K562 (cell line): Measurements from ENCODE around the gene ALCAM. TPM values are rescaled to one million over a fixed set of nuclear protein-coding genes. Genes with fewer than 3 reads are reported as not detected.

Experiments used
- ATAC-seq: fragments of 200-7000 bp; cut with Tn5 transposase; 3 replicates; pipeline ENCODE4 v1.9.1; 2020; ENCODE audit warnings: moderate library complexity
- BruUV-seq: library from RNA; stranded (reverse); fragments of 400-500 nt; replicated peaks from 2 replicates; lab custom pipeline; 2021; lab: Mats Ljungman, UMichigan
- CTCF ChIA-PET: fragments of 300-600 bp; formaldehyde crosslinking; extraction: SDS; loops from one replicate; lab custom pipeline; 2021; ENCODE audit warnings: low intra/inter-chr PET ratio; lab: Yijun Ruan, JAX
- POLR2A ChIA-PET: fragments of 300-600, 350-650 bp; sonication (Branson Sonifier 250); formaldehyde crosslinking; extraction: SDS; loops from one replicate; lab custom pipeline; 2021; ENCODE audit warnings: antibody characterized with exemption, inconsistent platforms; lab: Yijun Ruan, JAX
- DNase-seq, 4 experiments: peaks; one replicate each; pipeline versions ENCODE4 v3.0.0 to v3.0.0-alpha.2; 2011 to 2018; ENCODE audit warnings: low spot score in 3 of 4, mixed read lengths in 3 of 4; ENCODE audit errors: extremely low read depth in 1 of 4
- FAIRE-seq: peaks from 2 replicates; lab custom pipeline; 2011; peaks lifted over from hg19 to GRCh38; lab: Jason Lieb, UNC
- H2AFZ ChIP-seq: 2 replicates; pipeline ENCODE4 v1.6.0; 2011; ENCODE audit warnings: low read depth, low read length, control low read depth, inconsistent platforms
- H3K27ac ChIP-seq: fragments of 200-600 bp; 3 replicates; pipeline ENCODE4 v1.8.0; 2011; ENCODE audit warnings: low read depth, mild to moderate bottlenecking, control low read depth, inconsistent platforms, low read length, moderate library complexity, mixed read lengths; ENCODE audit errors: extremely low read depth
- H3K27me3 ChIP-seq, 2 experiments: fragments of 300-600 bp in 1 of 2; 2 replicates in 1 of 2; 3 replicates in 1 of 2; pipeline versions ENCODE4 v1.6.0 to v1.8.0; 2011; ENCODE audit warnings: inconsistent platforms in 2 of 2, low read length in 2 of 2, mild to moderate bottlenecking in 1 of 2, mixed read lengths in 1 of 2, moderate library complexity in 1 of 2; ENCODE audit not compliant: control insufficient read depth in 2 of 2, insufficient read depth in 2 of 2
- H3K36me3 ChIP-seq: fragments of 300-600 bp; 3 replicates; pipeline ENCODE4 v1.8.0; 2011; ENCODE audit warnings: mild to moderate bottlenecking, low read length, inconsistent platforms; ENCODE audit not compliant: control insufficient read depth, insufficient read depth
- H3K4me1 ChIP-seq, 2 experiments: fragments of 200-600 bp in 1 of 2; replicated peaks in 1 of 2; 2 replicates in 1 of 2; 3 replicates in 1 of 2; pipeline versions ENCODE4 v1.5.1 to v1.8.0; 2011; ENCODE audit warnings: inconsistent platforms in 2 of 2, low read length in 2 of 2, mild to moderate bottlenecking in 1 of 2, mixed read lengths in 1 of 2, moderate library complexity in 1 of 2; ENCODE audit not compliant: control insufficient read depth in 2 of 2, insufficient read depth in 2 of 2
- H3K4me2 ChIP-seq: 2 replicates; pipeline ENCODE4 v1.6.1; 2011; ENCODE audit warnings: low read length, control low read depth, inconsistent platforms, mixed read lengths; ENCODE audit not compliant: insufficient read depth
- H3K4me3 ChIP-seq: fragments of 200-600 bp; sonication (generic), shearing (Covaris generic); 2 replicates; pipeline ENCODE4 v1.5.1; 2016; ENCODE audit warnings: control low read depth, inconsistent platforms
- H3K79me2 ChIP-seq: fragments of 200-600 bp; 3 replicates; pipeline ENCODE4 v1.8.0; 2011; ENCODE audit warnings: low read length, inconsistent platforms; ENCODE audit not compliant: control insufficient read depth, insufficient read depth
- H3K9ac ChIP-seq, 2 experiments: 2 replicates each; pipeline versions ENCODE4 v1.6.0 to v1.6.1; 2011; ENCODE audit warnings: low read depth in 2 of 2, low read length in 2 of 2, control low read depth in 1 of 2, inconsistent platforms in 1 of 2, mild to moderate bottlenecking in 1 of 2, mixed read lengths in 1 of 2; ENCODE audit not compliant: insufficient read depth in 1 of 2
- H3K9me1 ChIP-seq: one replicate; pipeline ENCODE4 v1.6.0; 2011; ENCODE audit warnings: inconsistent platforms, mild to moderate bottlenecking, low read length, moderate library complexity; ENCODE audit not compliant: control insufficient read depth, insufficient read depth
- H3K9me3 ChIP-seq: replicated peaks from 2 replicates; pipeline ENCODE4 v1.5.1; 2011; ENCODE audit warnings: low read depth, low read length, inconsistent platforms; ENCODE audit not compliant: control insufficient read depth, insufficient read depth
- H4K20me1 ChIP-seq: replicated peaks from 2 replicates; pipeline ENCODE4 v1.6.1; 2011; ENCODE audit warnings: low read length, inconsistent platforms, mixed read lengths; ENCODE audit not compliant: control insufficient read depth, insufficient read depth
- BCOR ChIP-seq: fragments of 450-650 bp; IDR thresholded peaks from 2 replicates; pipeline ENCODE4 v1.6.1; 2016
- HNRNPLL ChIP-seq: fragments of 200-400 bp; formaldehyde crosslinking; IDR thresholded peaks from 2 replicates; pipeline ENCODE4 v1.6.1; 2017; ENCODE audit warnings: low read length, low read depth, mild to moderate bottlenecking; ENCODE audit not compliant: poor library complexity, severe bottlenecking
- HNRNPUL1 ChIP-seq: fragments of 200-400 bp; formaldehyde crosslinking; IDR thresholded peaks from 2 replicates; pipeline ENCODE4 v1.6.1; 2017; ENCODE audit warnings: low read length
- KLF13 ChIP-seq: fragments of 450-650 bp; IDR thresholded peaks from 2 replicates; pipeline ENCODE4 v1.6.1; 2016; ENCODE audit warnings: missing genetic modification characterization, low read depth, mild to moderate bottlenecking, missing compliant biosample characterization, moderate library complexity, borderline replicate concordance
- RFX1 ChIP-seq: fragments of 450-650 bp; IDR thresholded peaks from 2 replicates; pipeline ENCODE4 v1.6.1; 2016; ENCODE audit warnings: mild to moderate bottlenecking, moderate library complexity
- ZBED1 ChIP-seq: IDR thresholded peaks from 2 replicates; pipeline ENCODE4 v1.6.1; 2014
- ZBTB7A ChIP-seq: IDR thresholded peaks from 2 replicates; pipeline ENCODE4 v1.6.1; 2011; ENCODE audit warnings: low read depth, mild to moderate bottlenecking, low read length, moderate library complexity, borderline replicate concordance; ENCODE audit not compliant: control insufficient read depth
- ZNF133 ChIP-seq: fragments of 250-450 bp; sonication (Bioruptor Pico); IDR thresholded peaks from 2 replicates; pipeline ENCODE4 v1.4.0; 2020; ENCODE audit warnings: mild to moderate bottlenecking
- ZNF174 ChIP-seq: fragments of 250-450 bp; sonication (Bioruptor Pico); IDR thresholded peaks from 2 replicates; pipeline ENCODE4 v1.4.0; 2020; ENCODE audit warnings: mild to moderate bottlenecking
- ZNF239 ChIP-seq: fragments of 250-450 bp; sonication (Bioruptor Pico); IDR thresholded peaks from 2 replicates; pipeline ENCODE4 v1.4.0; 2020; ENCODE audit warnings: mild to moderate bottlenecking
- ZNF408 ChIP-seq: fragments of 250-450 bp; sonication (Bioruptor Pico); IDR thresholded peaks from 2 replicates; pipeline ENCODE4 v1.4.0; 2020; ENCODE audit warnings: low read depth, mild to moderate bottlenecking, moderate library complexity
- ZNF707 ChIP-seq: fragments of 250-450 bp; sonication (Bioruptor Pico); conservative IDR thresholded peaks from 2 replicates; pipeline ENCODE4 v1.8.0; 2022; ENCODE audit warnings: inconsistent platforms, mild to moderate bottlenecking, moderate library complexity
- WGBS: fragments of 100-300 bp; shearing (Covaris generic); methylation state at CpG from one replicate; pipeline ENCODE4 v1.1.6; 2016; ENCODE audit warnings: low coverage, mixed read lengths; ENCODE audit not compliant: insufficient coverage; ENCODE audit errors: missing lambda C conversion rate; 5-methylcytosine and 5-hydroxymethylcytosine counted together
- in situ Hi-C: fragments of 300-500 bp; cut with MboI; formaldehyde crosslinking; loops from 4 replicates; pipeline ENCODE4 v1.15.0; 2018; ENCODE audit warnings: inconsistent platforms, mixed read lengths
- intact Hi-C: fragments of 100-400 bp; cut with micrococcal nuclease; formaldehyde crosslinking; loops from 2 replicates; pipeline ENCODE4 v1.14.2; 2022
- polyA plus RNA-seq, 8 experiments: library from polyadenylated mRNA; depleted of rRNA in 4 of 8; stranded (reverse) in 5 of 8; unstranded in 3 of 8; fragments of >200 nt; fragmentation: Nextera tagmentation in 2 of 8; fragmentation: Illumina TruSeq in 1 of 8; extraction: Ambion mirVana in 2 of 8; extraction: Trizol in 1 of 8; gene quantifications; 2 replicates each; pipeline versions ENCODE4 v1.2.1 to v1.2.3, GENCODE V29; 2011 to 2014; ENCODE audit warnings: inconsistent platforms in 1 of 8, missing spikeins in 1 of 8
- total RNA-seq, 7 experiments: library from RNA; depleted of rRNA in 6 of 7; stranded (reverse); fragments of >200 nt in 6 of 7; fragmentation: Illumina TruSeq in 2 of 7; extraction: Trizol in 2 of 7; gene quantifications; 2 replicates each; pipeline versions ENCODE4 v1.2.1 to v1.2.3, GENCODE V29; 2011 to 2021; ENCODE audit warnings: low replicate concordance in 1 of 7
- TF ChIP-seq, protein P1 (sequence below): fragments of 250-450 bp; sonication (Bioruptor Pico); IDR thresholded peaks from 2 replicates; pipeline ENCODE4 v1.4.0; 2020; ENCODE audit warnings: mild to moderate bottlenecking, moderate library complexity
- TF ChIP-seq, protein P2 (sequence below): IDR thresholded peaks from 2 replicates; pipeline ENCODE4 v1.6.1; 2011; ENCODE audit warnings: borderline replicate concordance, low read depth, mild to moderate bottlenecking, moderate library complexity, low read length; ENCODE audit not compliant: insufficient read depth, poor library complexity, severe bottlenecking

The ALCAM gene
- total and polyA plus RNA-seq, 9 of the 15 experiments (the other 6 are each of a cell fraction or from before 2014, with no cell fraction given): 0.03 to 0.98 (median 0.14) TPM; not detected in 1

DNA sequence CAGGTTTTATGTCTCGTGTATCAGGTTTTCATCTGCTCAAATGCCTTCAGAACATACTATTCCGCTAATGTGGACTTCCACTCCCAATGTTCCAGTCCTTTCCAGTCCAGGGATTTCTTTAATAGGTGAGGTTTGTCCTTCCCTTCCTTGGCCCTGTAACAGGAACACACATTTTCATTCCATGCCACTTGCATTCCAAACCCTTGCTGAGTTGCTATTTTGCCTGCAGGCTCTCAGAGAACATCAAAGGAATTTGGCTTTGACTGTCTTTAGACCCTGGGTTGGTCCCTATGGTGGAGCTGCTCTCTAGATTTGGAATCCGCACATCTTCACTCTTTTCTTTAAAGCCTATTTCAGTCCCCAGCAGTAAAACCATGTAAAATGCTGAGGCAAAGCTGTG lies 12.3 kb upstream of the ALCAM start:
- H3K4me2 ChIP-seq: no peak overlapping the region
- POLR2A ChIA-PET: no interaction called here
- TF ChIP-seq ZNF707 (CRISPR knock-in tag): no peak
- TF ChIP-seq HNRNPLL: no peak
- no peak for TF ChIP-seq ZBTB7A
- no peak for TF ChIP-seq BCOR
- TF ChIP-seq ZNF239 (CRISPR knock-in tag): no peak
- no peak for TF ChIP-seq ZNF133
- no peak for TF ChIP-seq RFX1
- TF ChIP-seq HNRNPUL1: no peak
- TF ChIP-seq ZBED1: no peak
- TF ChIP-seq, protein P1, sequence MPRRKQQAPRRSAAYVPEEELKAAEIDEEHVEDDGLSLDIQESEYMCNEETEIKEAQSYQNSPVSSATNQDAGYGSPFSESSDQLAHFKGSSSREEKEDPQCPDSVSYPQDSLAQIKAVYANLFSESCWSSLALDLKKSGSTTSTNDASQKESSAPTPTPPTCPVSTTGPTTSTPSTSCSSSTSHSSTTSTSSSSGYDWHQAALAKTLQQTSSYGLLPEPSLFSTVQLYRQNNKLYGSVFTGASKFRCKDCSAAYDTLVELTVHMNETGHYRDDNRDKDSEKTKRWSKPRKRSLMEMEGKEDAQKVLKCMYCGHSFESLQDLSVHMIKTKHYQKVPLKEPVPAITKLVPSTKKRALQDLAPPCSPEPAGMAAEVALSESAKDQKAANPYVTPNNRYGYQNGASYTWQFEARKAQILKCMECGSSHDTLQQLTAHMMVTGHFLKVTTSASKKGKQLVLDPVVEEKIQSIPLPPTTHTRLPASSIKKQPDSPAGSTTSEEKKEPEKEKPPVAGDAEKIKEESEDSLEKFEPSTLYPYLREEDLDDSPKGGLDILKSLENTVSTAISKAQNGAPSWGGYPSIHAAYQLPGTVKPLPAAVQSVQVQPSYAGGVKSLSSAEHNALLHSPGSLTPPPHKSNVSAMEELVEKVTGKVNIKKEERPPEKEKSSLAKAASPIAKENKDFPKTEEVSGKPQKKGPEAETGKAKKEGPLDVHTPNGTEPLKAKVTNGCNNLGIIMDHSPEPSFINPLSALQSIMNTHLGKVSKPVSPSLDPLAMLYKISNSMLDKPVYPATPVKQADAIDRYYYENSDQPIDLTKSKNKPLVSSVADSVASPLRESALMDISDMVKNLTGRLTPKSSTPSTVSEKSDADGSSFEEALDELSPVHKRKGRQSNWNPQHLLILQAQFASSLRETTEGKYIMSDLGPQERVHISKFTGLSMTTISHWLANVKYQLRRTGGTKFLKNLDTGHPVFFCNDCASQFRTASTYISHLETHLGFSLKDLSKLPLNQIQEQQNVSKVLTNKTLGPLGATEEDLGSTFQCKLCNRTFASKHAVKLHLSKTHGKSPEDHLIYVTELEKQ: no peak
- TF ChIP-seq, protein P2, sequence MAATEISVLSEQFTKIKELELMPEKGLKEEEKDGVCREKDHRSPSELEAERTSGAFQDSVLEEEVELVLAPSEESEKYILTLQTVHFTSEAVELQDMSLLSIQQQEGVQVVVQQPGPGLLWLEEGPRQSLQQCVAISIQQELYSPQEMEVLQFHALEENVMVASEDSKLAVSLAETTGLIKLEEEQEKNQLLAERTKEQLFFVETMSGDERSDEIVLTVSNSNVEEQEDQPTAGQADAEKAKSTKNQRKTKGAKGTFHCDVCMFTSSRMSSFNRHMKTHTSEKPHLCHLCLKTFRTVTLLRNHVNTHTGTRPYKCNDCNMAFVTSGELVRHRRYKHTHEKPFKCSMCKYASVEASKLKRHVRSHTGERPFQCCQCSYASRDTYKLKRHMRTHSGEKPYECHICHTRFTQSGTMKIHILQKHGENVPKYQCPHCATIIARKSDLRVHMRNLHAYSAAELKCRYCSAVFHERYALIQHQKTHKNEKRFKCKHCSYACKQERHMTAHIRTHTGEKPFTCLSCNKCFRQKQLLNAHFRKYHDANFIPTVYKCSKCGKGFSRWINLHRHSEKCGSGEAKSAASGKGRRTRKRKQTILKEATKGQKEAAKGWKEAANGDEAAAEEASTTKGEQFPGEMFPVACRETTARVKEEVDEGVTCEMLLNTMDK: no peak
- TF ChIP-seq ZNF408 (CRISPR knock-in tag): no peak
- no peak for TF ChIP-seq ZNF174 (CRISPR knock-in tag)
- TF ChIP-seq KLF13 (tag): no peak
- H3K27ac ChIP-seq: no peak overlapping the region
- no peaks in the 10 kb centered on the region for H4K20me1 ChIP-seq
- no peaks in the 10 kb centered on the region for H3K79me2 ChIP-seq
- H3K36me3 ChIP-seq: no peaks in the 10 kb centered on the region
- no peaks in the 10 kb centered on the region for H3K4me1 ChIP-seq
- H3K4me3 ChIP-seq: no peak overlapping the region
- CTCF ChIA-PET: no interaction called here
- no peak overlapping the region for H2AFZ ChIP-seq
- H3K9me3 ChIP-seq: no peaks in the 10 kb centered on the region
- DNase-seq (no peak), ATAC-seq (no peak), FAIRE-seq (no peak)
- intact Hi-C loops (no loop called here), in situ Hi-C loops (no loop called here)
- H3K9me1 ChIP-seq: no peaks in the 10 kb centered on the region
- no TSS peak for BruUV-seq
- 0% methylated on average over 3 of the region's 3 CpGs for WGBS
- no peak overlapping the region for H3K9ac ChIP-seq
- H3K27me3 ChIP-seq: no peaks in the 10 kb centered on the region
